Peyer's patch (tissue), 4 donors: ENCODE measurements around the gene ANKS6.

Experiments
- POLR2A ChIP-seq, 2 donors: fragments of 450-650 bp; IDR thresholded peaks; one replicate each; pipeline ENCODE4 v1.5.1; 2017; ENCODE audit warnings: antibody characterized with exemption in 2 of 2, mild to moderate bottlenecking in 2 of 2, moderate library complexity in 2 of 2
- TF ChIP-seq, protein P1 (sequence below), 6 experiments: fragments of 450-650 bp in 4 of 6; fragments of 200-600 bp in 2 of 6; sonication (generic) in 1 of 6; IDR thresholded peaks; one replicate each; pipeline ENCODE4 v1.5.1; 2017 to 2019; ENCODE audit warnings: antibody characterized with exemption in 6 of 6, mild to moderate bottlenecking in 3 of 6, moderate library complexity in 1 of 6

DNA sequence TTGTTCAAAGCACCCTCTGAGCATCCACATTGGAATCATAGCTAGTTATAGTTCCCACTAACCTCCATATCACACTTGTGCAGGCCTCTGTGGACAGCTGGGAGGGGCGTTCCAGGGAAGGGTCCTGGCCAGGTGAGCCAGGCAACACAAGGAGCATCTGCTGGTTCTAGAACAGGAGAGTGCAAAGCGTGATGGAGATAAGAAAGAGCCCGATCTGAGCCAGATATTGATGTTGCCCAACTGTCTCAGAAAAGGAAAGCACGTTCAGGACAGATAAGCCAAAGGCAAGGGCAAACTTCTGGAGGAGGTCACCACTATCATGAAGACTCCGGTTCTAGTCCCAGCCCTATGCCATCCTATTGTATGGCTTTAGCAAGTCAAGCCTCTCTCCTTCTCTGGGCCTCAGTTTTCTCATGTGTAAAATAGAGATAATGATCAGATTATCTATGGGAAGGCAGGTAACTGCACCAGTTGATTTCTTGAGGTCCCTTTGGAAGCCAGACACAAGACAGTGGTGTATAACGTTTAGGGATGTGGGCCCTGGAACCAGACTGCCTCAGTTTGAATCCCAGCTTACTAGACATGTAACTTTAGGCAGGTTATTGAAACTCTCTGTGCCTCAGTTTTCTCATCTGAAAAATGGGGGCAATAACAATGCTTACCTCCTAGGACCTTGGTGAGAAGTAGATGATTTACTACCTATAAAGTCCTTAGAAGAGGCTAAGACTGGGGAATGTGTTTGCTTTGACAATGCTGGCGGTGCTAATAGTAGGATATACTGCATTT lies 107.5 kb downstream of the ANKS6 start:
- TF ChIP-seq, protein P1, sequence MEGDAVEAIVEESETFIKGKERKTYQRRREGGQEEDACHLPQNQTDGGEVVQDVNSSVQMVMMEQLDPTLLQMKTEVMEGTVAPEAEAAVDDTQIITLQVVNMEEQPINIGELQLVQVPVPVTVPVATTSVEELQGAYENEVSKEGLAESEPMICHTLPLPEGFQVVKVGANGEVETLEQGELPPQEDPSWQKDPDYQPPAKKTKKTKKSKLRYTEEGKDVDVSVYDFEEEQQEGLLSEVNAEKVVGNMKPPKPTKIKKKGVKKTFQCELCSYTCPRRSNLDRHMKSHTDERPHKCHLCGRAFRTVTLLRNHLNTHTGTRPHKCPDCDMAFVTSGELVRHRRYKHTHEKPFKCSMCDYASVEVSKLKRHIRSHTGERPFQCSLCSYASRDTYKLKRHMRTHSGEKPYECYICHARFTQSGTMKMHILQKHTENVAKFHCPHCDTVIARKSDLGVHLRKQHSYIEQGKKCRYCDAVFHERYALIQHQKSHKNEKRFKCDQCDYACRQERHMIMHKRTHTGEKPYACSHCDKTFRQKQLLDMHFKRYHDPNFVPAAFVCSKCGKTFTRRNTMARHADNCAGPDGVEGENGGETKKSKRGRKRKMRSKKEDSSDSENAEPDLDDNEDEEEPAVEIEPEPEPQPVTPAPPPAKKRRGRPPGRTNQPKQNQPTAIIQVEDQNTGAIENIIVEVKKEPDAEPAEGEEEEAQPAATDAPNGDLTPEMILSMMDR (IDR thresholded peaks at IDR 0.05): no peak
- TF ChIP-seq POLR2A (IDR thresholded peaks at IDR 0.05): no peak
